Measurements from ENCODE around the gene ATP5IF1. TPM values are rescaled to one million over a fixed set of nuclear protein-coding genes. Genes with fewer than 3 reads are reported as not detected.

Gene ATP5IF1
- total and polyA plus RNA-seq, 2 of the 13 experiments (the other 11 are each of a cell fraction or from before 2014, with no cell fraction given), result 97.7 to 131 TPM

- TF ChIP-seq AHDC1 (CRISPR knock-in tag; IDR thresholded peaks at IDR 0.05; ENCODE audit: borderline replicate concordance) (peak; percentile 66; the same call in 1 of the 2 replicates), NFRKB (IDR thresholded peaks at IDR 0.05) (no peak), NCOA2 (CRISPR knock-in tag; IDR thresholded peaks at IDR 0.05) (peak; percentile 54; the same call in 1 of the 2 replicates), SAP130 (CRISPR knock-in tag; IDR thresholded peaks at IDR 0.05; ENCODE audit: low read depth) (0 out of 2 replicates have a peak, but pooled peaks have one; percentile 28), HMG20A (CRISPR knock-in tag; IDR thresholded peaks at IDR 0.05; ENCODE audit: borderline replicate concordance) (0 out of 2 replicates have a peak, but pooled peaks have one; percentile 18), RNF219 (CRISPR knock-in tag; IDR thresholded peaks at IDR 0.05) (no peak), FOXP1 (IDR thresholded peaks at IDR 0.05) (no peak), FOXP1 (CRISPR knock-in tag; IDR thresholded peaks at IDR 0.05) (0 out of 2 replicates have a peak, but pooled peaks have one; percentile 23), MED1 (CRISPR knock-in tag; IDR thresholded peaks at IDR 0.05) (peak; percentile 32), MTA1 (CRISPR knock-in tag; IDR thresholded peaks at IDR 0.05; ENCODE audit: borderline replicate concordance) (no peak), TEAD3 (CRISPR knock-in tag; optimal IDR thresholded peaks at IDR 0.05; ENCODE audit: borderline replicate concordance) (no peak), ZNF263 (CRISPR knock-in tag; IDR thresholded peaks at IDR 0.05) (no peak), HNF4A (CRISPR knock-in tag; IDR thresholded peaks at IDR 0.05) (peak; percentile 66), SOX6 (IDR thresholded peaks at IDR 0.05) (no peak), SOX6 (CRISPR knock-in tag; IDR thresholded peaks at IDR 0.05) (peak; percentile 64; the same call in 1 of the 2 replicates), SOX13 (IDR thresholded peaks at IDR 0.05) (no peak), SOX13 (CRISPR knock-in tag; conservative IDR thresholded peaks at IDR 0.05 in 1 of 2, IDR thresholded peaks at IDR 0.05 in 1 of 2) (peak in 1 of 2 experiments; percentile 84; a peak in 2 of 4 replicates), FOXO1 (CRISPR knock-in tag; IDR thresholded peaks at IDR 0.05) (peak; percentile 43; the same call in 1 of the 2 replicates), NR2F6 (IDR thresholded peaks at IDR 0.05) (peak; percentile 36; the same call in 1 of the 2 replicates), NR2F6 (CRISPR knock-in tag; IDR thresholded peaks at IDR 0.05) (no peak), MIXL1 (CRISPR knock-in tag; IDR thresholded peaks at IDR 0.05) (0 out of 2 replicates have a peak, but pooled peaks have one; percentile 36), ZNF501 (CRISPR knock-in tag; IDR thresholded peaks at IDR 0.05) (peak; percentile 27; the same call in 1 of the 2 replicates), RARA (CRISPR knock-in tag; IDR thresholded peaks at IDR 0.05) (peak; percentile 41; the same call in 1 of the 2 replicates), BCL6 (CRISPR knock-in tag; IDR thresholded peaks at IDR 0.05) (peak; percentile 45; the same call in 1 of the 2 replicates), ZNF317 (CRISPR knock-in tag; IDR thresholded peaks at IDR 0.05) (no peak), ARID3A (IDR thresholded peaks at IDR 0.05; ENCODE audit: low read depth, low read length) (peak; percentile 59; the same call in 1 of the 2 replicates)
Measured at GRCh38 chr1:28205243-28205642, 30.7 kb upstream of the ATP5IF1 start (continued).

Measured in HepG2 (cell line).